HepG2 (cell line): ENCODE measurements around the gene ODC1. TPM values are rescaled to one million over a fixed set of nuclear protein-coding genes. Genes with fewer than 3 reads are reported as not detected.
A peak's percentile ranks its signal among the peaks of the same experiment; 100 is the strongest.

Experiments used
- BRCA1 ChIP-seq: sonication (generic); formaldehyde crosslinking; IDR thresholded peaks from 2 replicates; pipeline ENCODE4 v1.4.0; 2020; ENCODE audit warnings: missing genetic modification reagents
- ETS1 ChIP-seq: sonication (generic); formaldehyde crosslinking; IDR thresholded peaks from 2 replicates; pipeline ENCODE4 v1.4.0; 2020; ENCODE audit warnings: missing genetic modification reagents
- JARID2 ChIP-seq: sonication (generic); formaldehyde crosslinking; IDR thresholded peaks from 2 replicates; pipeline ENCODE4 v1.8.1; 2023; ENCODE audit warnings: missing genetic modification reagents, inconsistent platforms; ENCODE audit not compliant: insufficient replicate concordance
- KLF12 ChIP-seq: sonication (generic); formaldehyde crosslinking; IDR thresholded peaks from 2 replicates; pipeline ENCODE4 v1.4.0; 2020; ENCODE audit warnings: missing genetic modification reagents, borderline replicate concordance
- KLF6 ChIP-seq: IDR thresholded peaks from 2 replicates; pipeline ENCODE4 v1.8.0; 2016; ENCODE audit warnings: missing biosample characterization, missing genetic modification reagents
- ONECUT2 ChIP-seq: sonication (generic); formaldehyde crosslinking; IDR thresholded peaks from 2 replicates; pipeline ENCODE4 v1.4.0; 2020; ENCODE audit warnings: missing genetic modification reagents
- PRDM15 ChIP-seq: sonication (generic); formaldehyde crosslinking; IDR thresholded peaks from 2 replicates; pipeline ENCODE4 v1.4.0; 2020; ENCODE audit warnings: missing genetic modification reagents
- RAD51 ChIP-seq: fragments of 450-650 bp; IDR thresholded peaks from 2 replicates; pipeline ENCODE4 v1.6.1; 2016; ENCODE audit warnings: borderline replicate concordance
- SMARCE1 ChIP-seq: fragments of 450-650 bp; IDR thresholded peaks from 2 replicates; pipeline ENCODE4 v1.6.1; 2017; ENCODE audit warnings: borderline replicate concordance
- ZBTB37 ChIP-seq: sonication (generic); formaldehyde crosslinking; IDR thresholded peaks from 2 replicates; pipeline ENCODE4 v1.4.0; 2020; ENCODE audit warnings: mild to moderate bottlenecking, missing genetic modification reagents
- ZHX1 ChIP-seq: sonication (generic); formaldehyde crosslinking; IDR thresholded peaks from 2 replicates; pipeline ENCODE4 v1.8.1; 2022; ENCODE audit warnings: low read depth, mild to moderate bottlenecking, missing genetic modification reagents
- ZNF275 ChIP-seq: sonication (generic); formaldehyde crosslinking; IDR thresholded peaks from 2 replicates; pipeline ENCODE4 v1.8.0; 2022; ENCODE audit warnings: missing genetic modification reagents, mild to moderate bottlenecking, inconsistent platforms, borderline replicate concordance
- ZNF770 ChIP-seq: sonication (generic); formaldehyde crosslinking; IDR thresholded peaks from 2 replicates; pipeline ENCODE4 v1.5.0; 2020; ENCODE audit warnings: mild to moderate bottlenecking, missing genetic modification reagents
- ZSCAN12 ChIP-seq: sonication (generic); formaldehyde crosslinking; IDR thresholded peaks from 2 replicates; pipeline ENCODE4 v1.9.0; 2021; ENCODE audit warnings: mild to moderate bottlenecking, missing genetic modification reagents
- polyA plus RNA-seq, 8 experiments: library from polyadenylated mRNA; depleted of rRNA in 3 of 8; stranded (reverse) in 7 of 8; unstranded in 1 of 8; fragments of >200 nt; fragmentation: Illumina TruSeq in 4 of 8; extraction: Trizol in 4 of 8; gene quantifications; 2 replicates each; pipeline versions ENCODE4 v1.2.1 to v1.2.3, GENCODE V29; 2011 to 2016; ENCODE audit warnings: low read depth in 4 of 8, missing spikeins in 1 of 8, mixed read lengths in 1 of 8; ENCODE audit not compliant: insufficient read depth in 1 of 8
- total RNA-seq, 5 experiments: library from RNA; depleted of rRNA; stranded (reverse); fragments of >200 nt; fragmentation: Illumina TruSeq; extraction: Trizol; gene quantifications; 2 replicates each; pipeline ENCODE4 v1.2.3, GENCODE V29; 2016; ENCODE audit warnings: low read depth in 1 of 5

Gene ODC1
- total and polyA plus RNA-seq, 2 of the 13 experiments (the other 11 are each of a cell fraction or from before 2014, with no cell fraction given): 142 to 371 TPM

GRCh38 chr2:10449838-10450691 lies 1.9 kb upstream of the ODC1 start (continued):
- TF ChIP-seq PRDM15 (CRISPR knock-in tag) (no peak), ZNF275 (peak; percentile 61; the same call in 1 of the 2 replicates), ZBTB37 (CRISPR knock-in tag) (0 out of 2 replicates have a peak, but pooled peaks have one; percentile 23), JARID2 (CRISPR knock-in tag) (peak; percentile 71), KLF6 (peak; percentile 99), ZSCAN12 (no peak), ZNF770 (CRISPR knock-in tag) (peak; percentile 61; the same call in 1 of the 2 replicates), SMARCE1 (no peak), BRCA1 (CRISPR knock-in tag) (no peak), ETS1 (CRISPR knock-in tag) (no peak), RAD51 (no peak), KLF12 (no peak), ZHX1 (CRISPR knock-in tag) (no peak; the same call in 1 of the 2 replicates), ONECUT2 (CRISPR knock-in tag) (no peak)
